ENCODE results near the gene SLC6A6. TPM values are rescaled to one million over a fixed set of nuclear protein-coding genes. Genes with fewer than 3 reads are reported as not detected.

SLC6A6 gene
- total RNA-seq, 2 donors from 2014 or later: 81.5 to 85.9 TPM

DNA sequence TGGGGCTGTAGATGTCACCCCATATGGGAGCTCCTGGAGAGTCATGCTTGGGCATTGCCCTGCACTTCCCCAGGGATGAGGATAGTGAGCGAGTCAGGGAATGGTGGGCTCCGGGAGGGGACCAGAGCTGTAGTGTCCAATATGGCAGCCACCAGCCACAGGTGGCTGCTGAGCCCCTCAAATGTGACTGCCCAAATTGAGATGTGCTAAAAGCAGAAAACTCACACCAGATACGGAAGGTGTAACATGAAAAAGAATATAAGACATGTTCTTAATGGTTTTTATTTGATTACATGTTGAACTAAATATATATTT, 106.1 kb downstream of the SLC6A6 start:
- Histone ChIP-seq H3K36me3 (no peaks in the 10 kb centered on the region), H3K27me3 (no peaks in the 10 kb centered on the region), H3K27ac (no peak overlapping the region), H3K9me3 (no peaks in the 10 kb centered on the region), H3K4me1 (peaks cover 0 to 11% of the 10 kb centered on the region in 2 donors), H3K4me3 (no peak overlapping the region)
- no peak for TF ChIP-seq CTCF (IDR thresholded peaks at IDR 0.05)
- no peak for DNase-seq (ENCODE audit: low spot score)

GRCh38 chr3:14508966-14509795, 106.8 kb downstream of the SLC6A6 start:
- H3K9me3 ChIP-seq: no peaks in the 10 kb centered on the region
- no peak overlapping the region for H3K27ac ChIP-seq
- TF ChIP-seq CTCF (IDR thresholded peaks at IDR 0.05): peak; percentile 97 to 98
- H3K4me1 ChIP-seq: peaks cover 0 to 11% of the 10 kb centered on the region in 2 donors
- H3K4me3 ChIP-seq: no peak overlapping the region
- H3K27me3 ChIP-seq: no peaks in the 10 kb centered on the region
- H3K36me3 ChIP-seq: no peaks in the 10 kb centered on the region
- no peak for DNase-seq (ENCODE audit: low spot score)

DNA sequence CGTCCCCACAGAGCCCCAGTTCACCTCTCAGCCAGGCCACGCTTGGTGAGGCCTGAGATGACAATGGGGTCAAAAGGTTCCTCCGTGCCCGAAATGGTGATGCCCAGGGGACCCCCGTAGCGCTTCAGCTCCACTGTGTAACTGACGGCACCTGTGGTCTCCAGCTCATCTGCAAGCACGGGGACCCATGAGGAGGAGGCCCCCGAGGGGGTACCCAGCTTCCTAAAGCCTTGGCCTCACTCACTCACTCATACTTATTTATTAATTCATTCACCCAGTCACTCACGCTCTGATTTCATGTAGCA, 107.3 kb downstream of the SLC6A6 start:
- TF ChIP-seq CTCF (IDR thresholded peaks at IDR 0.05): no peak
- no peaks in the 10 kb centered on the region for H3K27me3 ChIP-seq
- no peaks in the 10 kb centered on the region for H3K9me3 ChIP-seq
- DNase-seq (ENCODE audit: low spot score): no peak
- H3K4me3 ChIP-seq: no peak overlapping the region
- no peak overlapping the region for H3K27ac ChIP-seq
- no peaks in the 10 kb centered on the region for H3K36me3 ChIP-seq
- H3K4me1 ChIP-seq: peaks cover 0 to 11% of the 10 kb centered on the region in 2 donors

DNA sequence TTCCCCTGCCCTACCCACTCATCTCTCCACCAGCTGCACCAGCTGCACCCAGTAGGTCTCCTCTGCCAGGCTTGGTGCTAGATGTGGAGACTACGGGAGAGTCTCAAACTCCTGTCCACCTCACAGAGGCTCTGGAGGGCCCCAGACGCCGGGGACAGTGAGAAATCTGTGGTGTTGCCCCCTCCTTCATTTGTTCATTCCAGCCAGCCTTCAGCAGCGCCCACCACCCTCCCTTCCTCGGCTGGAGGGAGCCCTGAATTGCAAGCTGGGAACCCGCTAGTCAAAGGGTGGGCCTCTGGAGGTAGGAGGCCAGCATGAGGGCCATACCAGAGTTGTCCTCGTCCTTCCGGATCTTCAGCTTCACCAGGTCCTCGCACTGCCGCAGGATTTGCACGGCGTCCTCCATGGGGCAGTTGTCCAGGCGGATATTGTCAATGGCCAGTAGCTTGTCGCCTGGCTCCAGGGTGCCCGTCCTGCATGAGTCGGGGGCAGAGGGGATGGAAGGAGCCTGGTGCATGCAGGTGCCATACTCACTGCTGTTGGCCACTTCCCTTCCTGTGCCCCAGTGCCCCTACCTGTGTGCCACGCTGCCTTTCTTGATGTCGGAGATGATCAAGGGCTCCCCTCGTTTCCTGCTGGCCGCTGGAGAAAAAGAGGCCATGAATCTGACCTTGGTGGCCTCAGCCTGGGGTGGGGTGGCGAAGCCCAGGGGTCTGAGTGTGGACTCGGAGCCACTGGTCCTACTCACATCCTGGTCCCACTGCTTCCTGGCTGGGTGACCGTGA, 108.6 kb downstream of the SLC6A6 start:
- Histone ChIP-seq H3K36me3 (peaks cover 7% of the 10 kb centered on the region), H3K27me3 (no peaks in the 10 kb centered on the region), H3K27ac (peak overlapping the region in 1 of 2 donors; percentile 13), H3K9me3 (no peaks in the 10 kb centered on the region), H3K4me1 (peaks cover 0 to 11% of the 10 kb centered on the region in 2 donors), H3K4me3 (no peak overlapping the region)
- no peak for TF ChIP-seq CTCF (IDR thresholded peaks at IDR 0.05)
- no peak for DNase-seq (ENCODE audit: low spot score)

GRCh38 chr3:14511623-14512280, 109.3 kb downstream of the SLC6A6 start:
- no peak for TF ChIP-seq CTCF (IDR thresholded peaks at IDR 0.05)
- peak overlapping the region; percentile 13 to 48 for H3K27ac ChIP-seq
- H3K4me1 ChIP-seq: peaks cover 0 to 11% of the 10 kb centered on the region in 2 donors
- DNase-seq (ENCODE audit: low spot score): no peak
- peaks cover 7% of the 10 kb centered on the region for H3K36me3 ChIP-seq
- H3K4me3 ChIP-seq: no peak overlapping the region
- H3K9me3 ChIP-seq: no peaks in the 10 kb centered on the region
- H3K27me3 ChIP-seq: no peaks in the 10 kb centered on the region

All from right atrium auricular region (tissue), 2 donors.